Measurements from ENCODE around the gene PTBP1. TPM values are rescaled to one million over a fixed set of nuclear protein-coding genes. Genes with fewer than 3 reads are reported as not detected.
"Not testable (repeated sequence)": the region's sequence is repeated elsewhere in the genome, so short reads cannot be mapped to it uniquely, and the experiment has no call there.

Gene PTBP1
- total RNA-seq, 1 donor from 2014 or later = 417 TPM

DNA sequence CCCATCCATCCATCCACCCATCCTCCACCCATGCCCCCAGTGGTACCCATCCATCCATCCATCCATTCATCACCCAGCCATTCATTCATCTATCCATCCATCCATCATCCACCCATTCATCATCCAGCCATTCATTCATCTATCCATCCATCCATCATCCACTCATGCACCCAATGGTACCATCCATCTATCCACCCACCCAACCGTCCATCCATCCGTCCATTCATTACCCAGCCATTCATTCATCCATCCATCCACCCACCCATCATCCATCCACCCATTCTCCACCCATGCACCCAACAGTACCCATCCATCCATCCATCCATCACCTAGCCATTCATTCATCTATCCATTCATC is 19.2 kb downstream of the PTBP1 start:
- no peak for DNase-seq
- no peak overlapping the region for H3K27ac Mint-ChIP-seq
- H3K4me1 Mint-ChIP-seq = no peaks in the 10 kb centered on the region
- intact Hi-C loops (cut with micrococcal nuclease) = no loop called here
- TF ChIP-seq, protein P1, sequence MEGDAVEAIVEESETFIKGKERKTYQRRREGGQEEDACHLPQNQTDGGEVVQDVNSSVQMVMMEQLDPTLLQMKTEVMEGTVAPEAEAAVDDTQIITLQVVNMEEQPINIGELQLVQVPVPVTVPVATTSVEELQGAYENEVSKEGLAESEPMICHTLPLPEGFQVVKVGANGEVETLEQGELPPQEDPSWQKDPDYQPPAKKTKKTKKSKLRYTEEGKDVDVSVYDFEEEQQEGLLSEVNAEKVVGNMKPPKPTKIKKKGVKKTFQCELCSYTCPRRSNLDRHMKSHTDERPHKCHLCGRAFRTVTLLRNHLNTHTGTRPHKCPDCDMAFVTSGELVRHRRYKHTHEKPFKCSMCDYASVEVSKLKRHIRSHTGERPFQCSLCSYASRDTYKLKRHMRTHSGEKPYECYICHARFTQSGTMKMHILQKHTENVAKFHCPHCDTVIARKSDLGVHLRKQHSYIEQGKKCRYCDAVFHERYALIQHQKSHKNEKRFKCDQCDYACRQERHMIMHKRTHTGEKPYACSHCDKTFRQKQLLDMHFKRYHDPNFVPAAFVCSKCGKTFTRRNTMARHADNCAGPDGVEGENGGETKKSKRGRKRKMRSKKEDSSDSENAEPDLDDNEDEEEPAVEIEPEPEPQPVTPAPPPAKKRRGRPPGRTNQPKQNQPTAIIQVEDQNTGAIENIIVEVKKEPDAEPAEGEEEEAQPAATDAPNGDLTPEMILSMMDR (IDR thresholded peaks at IDR 0.05) = no peak
- peaks cover 4% of the 10 kb centered on the region for H3K9me3 Mint-ChIP-seq
- no peak for ATAC-seq (ENCODE audit: low read depth)
- peaks cover 24% of the 10 kb centered on the region for H3K36me3 Mint-ChIP-seq (ENCODE audit: low read depth)
- no peaks in the 10 kb centered on the region for H3K27me3 Mint-ChIP-seq
- ChIA-PET CTCF (no interaction called here), POLR2A (no interaction called here)
- H3K4me3 Mint-ChIP-seq = no peak overlapping the region

DNA sequence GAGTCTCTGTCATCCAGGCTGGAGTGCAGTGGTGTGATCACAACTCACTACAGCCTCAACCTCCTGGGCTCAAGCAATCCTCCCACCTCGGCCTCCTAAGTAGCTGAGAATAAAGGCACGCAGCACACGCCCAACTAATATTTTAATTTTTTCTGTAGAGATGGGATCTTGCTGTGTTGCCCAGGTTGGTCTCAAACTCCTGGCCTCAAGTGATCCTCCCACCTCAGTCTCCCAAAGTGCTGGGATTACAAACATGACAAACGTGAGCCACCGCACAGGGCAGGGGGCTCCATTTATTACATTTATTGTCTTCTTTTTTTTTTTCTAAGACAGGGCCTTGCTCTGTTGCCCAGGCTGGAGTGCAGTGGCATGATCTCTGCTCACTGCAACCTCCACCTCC is 23.0 kb downstream of the PTBP1 start:
- DNase-seq; CTCF ChIA-PET; ATAC-seq (ENCODE audit: low read depth); H3K9me3 Mint-ChIP-seq; intact Hi-C loops (cut with micrococcal nuclease); H3K27ac Mint-ChIP-seq; H3K4me3 Mint-ChIP-seq; POLR2A ChIA-PET; H3K4me1 Mint-ChIP-seq; H3K36me3 Mint-ChIP-seq (ENCODE audit: low read depth): not testable (repeated sequence)
- H3K27me3 Mint-ChIP-seq = peaks cover 11% of the 10 kb centered on the region

DNA sequence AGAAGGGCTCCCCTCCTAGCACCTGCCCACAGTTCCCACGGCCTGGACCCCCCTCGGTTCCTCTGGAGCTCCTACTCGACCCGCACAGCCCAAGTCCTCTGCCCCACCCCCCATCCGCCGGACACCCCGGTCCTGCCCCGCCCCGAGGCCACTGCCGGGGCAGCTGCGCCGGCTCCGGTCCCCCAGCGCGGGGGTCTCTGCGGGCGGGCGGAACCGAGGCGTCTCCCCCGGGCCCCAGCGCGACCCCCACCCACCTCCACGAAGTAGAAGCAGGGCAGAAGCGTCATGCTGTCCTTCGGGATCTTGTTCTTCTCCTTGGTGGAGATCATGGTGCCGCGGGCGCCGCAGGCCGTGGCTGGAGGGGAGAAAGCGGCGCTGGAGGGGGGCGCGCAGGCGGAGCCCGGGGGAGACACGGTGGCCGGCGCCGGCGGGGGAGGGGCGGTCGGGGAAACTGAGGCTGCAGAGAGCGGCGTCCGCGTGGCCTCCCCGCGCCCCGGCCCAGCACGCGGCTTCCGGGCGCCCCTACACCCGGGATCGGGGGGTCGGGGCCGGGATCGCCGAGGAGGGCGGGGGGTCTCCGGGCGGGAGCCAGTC is 24.1 kb downstream of the PTBP1 start:
- ChIA-PET CTCF (no interaction called here), POLR2A (no interaction called here)
- no peaks in the 10 kb centered on the region for H3K4me1 Mint-ChIP-seq
- no peak overlapping the region for H3K4me3 Mint-ChIP-seq
- no peak for DNase-seq
- intact Hi-C loops (cut with micrococcal nuclease) = no loop called here
- H3K9me3 Mint-ChIP-seq = peaks cover 4% of the 10 kb centered on the region
- TF ChIP-seq, protein P1 (IDR thresholded peaks at IDR 0.05) = no peak
- no peak for ATAC-seq (ENCODE audit: low read depth)
- no peak overlapping the region for H3K27ac Mint-ChIP-seq
- H3K27me3 Mint-ChIP-seq = peaks cover 11% of the 10 kb centered on the region
- peaks cover 3% of the 10 kb centered on the region for H3K36me3 Mint-ChIP-seq (ENCODE audit: low read depth)

DNA sequence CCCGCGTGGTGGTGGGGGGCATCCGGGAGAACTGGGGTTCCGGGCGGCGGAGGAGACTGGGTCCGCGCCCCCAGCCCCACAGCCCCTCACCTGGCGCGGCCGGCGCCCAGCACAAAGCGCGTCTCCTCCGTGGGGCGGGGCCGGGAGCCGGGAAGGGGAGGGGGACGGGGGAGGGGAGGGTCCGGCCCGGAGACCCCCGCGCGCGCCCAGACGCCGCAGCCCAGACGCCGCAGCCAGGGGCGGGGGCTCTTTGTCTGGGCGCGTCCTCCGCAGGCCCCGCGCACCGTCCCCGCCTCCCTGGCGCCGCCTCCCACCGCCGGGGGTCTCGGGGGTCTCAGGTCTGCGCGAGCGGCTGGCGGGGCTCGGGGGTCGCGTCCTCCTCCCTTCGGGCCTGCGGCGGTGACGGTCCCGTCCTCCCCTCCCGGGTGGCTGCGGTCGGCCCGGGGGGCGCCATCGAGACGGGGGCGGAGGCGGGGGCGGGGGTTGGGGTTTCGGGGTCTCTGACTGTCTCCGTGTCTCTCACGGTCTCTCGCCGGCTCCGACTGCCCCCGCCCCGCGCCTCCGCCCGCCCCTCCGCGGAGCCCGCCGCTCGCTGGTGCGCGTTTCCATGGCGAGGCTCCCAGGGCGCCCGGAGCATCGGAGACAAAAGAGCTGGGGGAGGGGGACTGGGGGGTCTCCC is 24.7 kb downstream of the PTBP1 start, which contains the start of gene PLPPR3:
TSS of gene PLPPR3 (minus strand) at position 131 of the 679 bp plus-strand sequence. CDS start 396 bp downstream, outside the sequence.
- no peak for ATAC-seq (ENCODE audit: low read depth)
- H3K36me3 Mint-ChIP-seq (ENCODE audit: low read depth) = no peaks in the 10 kb centered on the region

DNA sequence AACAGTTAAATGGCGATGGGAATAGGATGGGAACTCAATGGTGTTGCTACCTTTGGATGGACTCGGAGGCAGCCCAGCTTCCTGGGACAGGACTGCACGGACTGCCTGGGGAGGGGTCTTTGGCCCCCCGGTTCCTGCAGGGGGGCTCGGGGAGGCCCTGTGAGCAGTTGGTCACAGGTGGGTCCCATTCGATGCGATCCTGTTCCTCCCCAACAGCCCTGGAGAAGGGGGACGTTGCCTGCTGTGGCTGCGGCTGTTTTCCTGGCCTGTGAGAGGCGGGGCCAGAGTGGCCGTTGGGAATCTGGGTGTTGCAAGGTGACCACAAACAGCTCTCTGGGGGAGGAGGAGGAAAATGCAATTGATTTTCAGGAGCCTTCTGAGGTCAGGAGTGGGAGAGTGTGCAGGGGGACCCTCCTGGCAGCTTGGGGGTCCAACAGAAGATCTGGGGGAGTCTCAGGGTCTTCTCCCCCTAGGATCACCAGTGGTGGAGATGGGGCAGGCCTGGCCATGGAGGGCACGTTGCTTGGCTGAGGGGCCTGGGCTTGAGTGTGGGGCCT is 26.4 kb downstream of the PTBP1 start:
- Mint-ChIP-seq H3K27me3 (peaks cover 11% of the 10 kb centered on the region), H3K9me3 (no peaks in the 10 kb centered on the region), H3K4me3 (no peak overlapping the region), H3K27ac (no peak overlapping the region), H3K4me1 (no peaks in the 10 kb centered on the region), H3K36me3 (ENCODE audit: low read depth) (no peaks in the 10 kb centered on the region)
- ChIA-PET CTCF (no interaction called here), POLR2A (no interaction called here)
- intact Hi-C loops (cut with micrococcal nuclease) = no loop called here
- TF ChIP-seq, protein P1 (IDR thresholded peaks at IDR 0.05) = no peak
- DNase-seq (no peak), ATAC-seq (ENCODE audit: low read depth) (no peak)

More for the DNA sequence above, 24.7 kb downstream of the PTBP1 start, which contains the start of gene PLPPR3:
- Mint-ChIP-seq H3K4me3 (no peak within 1 kb of the TSS), H3K27ac (no peak within 1 kb of the TSS), H3K9me3 (no peaks in the 10 kb centered on the region), H3K27me3 (peaks cover 11% of the 10 kb centered on the region), H3K4me1 (no peaks in the 10 kb centered on the region)
- ChIA-PET POLR2A (no interaction called here), CTCF (no interaction called here)
- intact Hi-C loops (cut with micrococcal nuclease) = no loop called here
- TF ChIP-seq, protein P1 (IDR thresholded peaks at IDR 0.05) = no peak
- DNase-seq = no peak
